Measurements from ENCODE around the gene CAT.

CAT gene

GRCh38 chr11:34438529-34439507 is at the start of gene CAT:
Gene CAT, plus strand, starts transcription at chr11:34438934. Its CDS starts 80 bp downstream, at chr11:34439014.
- peak; percentile 93 to 95 (median 93) for DNase-seq (ENCODE audit: low read depth in 3 of 3, low spot score in 1 of 3)

GRCh38 chr11:34394771-34395300 is 43.9 kb upstream of the CAT start:
- DNase-seq (ENCODE audit: low read depth in 3 of 3, low spot score in 1 of 3) = no peak

GRCh38 chr11:34395916-34396550 is 42.7 kb upstream of the CAT start:
- DNase-seq (ENCODE audit: low read depth in 3 of 3, low spot score in 1 of 3) = no peak

DNA sequence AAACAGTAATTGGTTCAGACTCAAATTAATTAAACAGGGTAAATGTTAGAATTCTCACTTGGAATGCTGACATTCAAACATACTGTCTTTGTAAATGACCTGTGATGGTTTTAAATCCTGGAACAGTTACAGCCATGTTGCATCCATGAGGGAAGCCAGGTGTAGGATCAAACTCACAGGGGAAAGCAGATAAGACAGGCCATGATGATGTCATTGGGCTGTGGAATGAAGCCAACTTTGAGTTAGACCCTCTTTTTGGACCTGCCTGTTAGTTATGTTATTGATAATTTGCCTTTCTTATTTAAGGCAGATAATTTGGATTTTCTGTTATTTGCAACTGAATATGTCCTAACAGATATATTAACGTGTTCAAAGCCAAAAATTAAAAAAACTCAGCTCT is 41.6 kb upstream of the CAT start:
- no peak for DNase-seq (ENCODE audit: low read depth in 3 of 3, low spot score in 1 of 3)

DNA sequence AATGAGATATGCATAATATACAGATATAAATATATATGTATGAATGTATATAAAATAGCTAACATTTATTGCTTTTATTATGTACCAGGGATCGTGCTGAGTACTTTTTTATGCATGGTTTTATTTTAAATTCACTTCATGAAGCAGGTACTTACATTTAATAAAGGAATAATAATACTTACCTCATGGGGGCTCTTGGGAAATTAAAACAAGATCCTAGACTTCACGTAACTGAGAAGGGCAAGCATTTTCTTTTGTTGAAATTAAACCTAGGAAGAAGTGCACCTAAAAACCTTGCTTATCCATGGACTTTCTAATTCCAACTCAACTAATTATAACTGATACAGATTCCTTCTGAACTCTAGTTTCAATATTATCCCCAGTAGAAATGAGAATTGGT is 40.9 kb upstream of the CAT start:
- DNase-seq (ENCODE audit: low read depth in 3 of 3, low spot score in 1 of 3) = no peak

GRCh38 chr11:34403431-34403830 is 35.3 kb upstream of the CAT start:
- no peak for DNase-seq (ENCODE audit: low read depth in 3 of 3, low spot score in 1 of 3)

DNA sequence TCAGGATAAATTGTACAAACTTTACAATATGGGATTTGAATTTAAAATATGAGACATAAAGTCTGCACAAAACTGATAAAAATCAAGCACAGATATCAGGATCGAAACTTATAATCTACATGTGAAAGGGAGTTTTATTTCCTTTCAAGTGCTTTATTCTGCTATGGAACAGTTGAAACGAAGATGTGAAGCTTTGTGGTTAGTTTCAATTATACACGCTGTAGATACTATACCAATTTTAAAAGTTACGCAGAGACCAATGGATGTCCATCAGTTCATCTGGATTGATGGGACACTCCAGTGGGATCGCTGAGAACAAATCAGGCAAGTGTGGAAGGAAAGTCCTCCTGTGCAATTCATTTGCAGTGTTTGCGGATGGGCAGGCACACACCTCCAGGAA is 34.5 kb upstream of the CAT start:
- no peak for DNase-seq (ENCODE audit: low read depth in 3 of 3, low spot score in 1 of 3)

GRCh38 chr11:34405079-34405858 is 33.5 kb upstream of the CAT start:
- DNase-seq (ENCODE audit: low read depth in 3 of 3, low spot score in 1 of 3) = no peak

- DNase-seq (ENCODE audit: low read depth in 3 of 3, low spot score in 1 of 3) = no peak
Observed at GRCh38 chr11:34406413-34406812, 32.3 kb upstream of the CAT start.

DNA sequence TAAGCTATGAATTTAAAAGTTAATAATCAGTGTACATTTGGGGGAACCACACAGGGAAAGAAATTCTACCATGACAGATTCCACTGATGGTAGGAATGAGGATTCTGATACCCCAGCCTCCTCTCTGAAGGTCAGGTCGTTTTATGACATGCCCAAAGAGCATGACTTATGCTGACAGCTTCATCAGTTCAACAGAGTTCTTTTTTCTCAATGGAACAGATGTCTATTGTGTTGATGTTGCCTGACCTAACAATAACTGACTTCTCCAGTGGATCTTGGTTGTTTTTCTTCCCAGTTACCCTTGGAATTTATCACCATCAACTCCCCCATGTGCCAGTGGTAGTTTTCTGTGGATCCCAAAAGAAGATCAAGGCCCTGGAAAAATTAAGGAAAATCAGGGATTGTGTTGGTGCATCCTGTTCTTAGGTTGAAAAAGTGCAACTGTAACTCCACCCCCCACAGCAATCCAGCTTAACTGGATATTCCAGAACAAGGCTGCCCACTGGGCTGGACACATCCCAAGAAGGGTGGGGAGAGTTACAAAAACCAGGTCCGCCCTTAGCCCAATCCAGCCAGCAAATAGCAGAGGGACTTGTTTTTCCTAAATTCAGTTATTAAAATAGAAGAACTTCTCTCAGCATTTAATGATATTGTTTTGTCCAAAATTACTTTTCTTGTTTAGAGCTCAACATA is 31.5 kb upstream of the CAT start:
- no peak for DNase-seq (ENCODE audit: low read depth in 3 of 3, low spot score in 1 of 3)

DNA sequence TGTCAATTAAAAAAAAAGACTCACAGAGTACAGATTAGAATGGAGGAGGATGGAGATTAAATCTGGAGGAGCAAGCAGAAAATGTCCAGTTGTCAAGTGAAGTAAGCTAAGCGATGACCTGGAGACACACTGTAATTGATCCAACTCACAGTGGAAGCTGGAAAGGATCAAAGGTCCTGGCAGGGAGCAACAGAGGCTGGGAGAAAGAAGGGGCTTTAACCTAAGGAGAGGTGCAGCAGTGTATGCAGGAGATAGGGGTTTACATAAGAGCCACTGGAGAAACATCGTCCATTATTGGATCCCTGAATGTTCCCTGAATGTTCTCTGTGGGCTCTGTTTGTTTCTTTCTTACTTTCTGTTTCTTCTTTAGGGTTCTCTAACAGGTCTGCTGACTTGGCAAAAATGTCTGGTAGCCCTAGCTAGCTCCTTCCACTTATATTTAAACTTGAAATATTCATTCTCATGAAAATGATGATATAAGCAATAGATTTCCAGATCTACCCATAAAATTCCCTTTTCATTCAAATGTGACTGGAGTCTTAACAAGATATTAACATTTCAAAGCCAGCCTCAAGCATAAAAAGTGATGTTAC is 30.1 kb upstream of the CAT start:
- DNase-seq (ENCODE audit: low read depth in 3 of 3, low spot score in 1 of 3) = no peak

DNA sequence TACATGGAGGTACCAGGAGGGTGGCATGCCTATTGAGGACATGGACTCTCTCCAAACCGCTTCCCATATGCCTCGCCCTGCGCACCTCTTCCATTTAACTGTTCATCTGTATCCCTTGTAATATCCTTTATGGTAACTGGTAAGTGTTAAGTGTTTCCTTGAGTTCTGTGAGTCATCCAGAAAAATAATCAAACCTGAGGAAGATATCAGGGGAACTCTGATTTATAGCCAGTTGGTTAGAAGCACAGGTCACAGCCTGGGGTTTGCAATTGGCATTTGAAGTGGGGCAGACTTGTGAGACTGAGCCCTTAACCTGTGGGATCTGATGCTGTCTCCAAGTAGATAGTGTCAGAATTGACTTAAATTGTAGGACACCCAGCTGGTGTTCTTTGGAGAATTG is 27.6 kb upstream of the CAT start:
- DNase-seq (ENCODE audit: low read depth in 3 of 3, low spot score in 1 of 3) = no peak

DNA sequence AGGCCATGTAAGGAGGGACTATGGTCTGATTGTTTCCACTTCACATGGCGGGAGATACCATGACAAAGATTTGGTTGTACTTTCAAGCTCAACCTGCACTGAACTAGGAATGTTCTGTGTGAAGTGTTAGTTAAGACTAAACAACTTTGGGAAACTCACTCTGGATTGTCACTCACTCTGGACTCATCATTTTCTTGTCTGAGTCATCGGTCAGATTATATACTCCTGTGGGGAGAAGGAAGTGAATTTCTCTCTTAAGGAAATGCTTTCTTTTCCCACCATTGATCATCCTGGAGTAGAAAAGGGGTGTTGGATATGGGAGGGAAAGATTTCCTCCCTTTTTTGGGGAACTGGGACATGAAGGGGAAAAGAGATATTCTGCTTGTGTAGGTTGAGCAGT is 26.9 kb upstream of the CAT start:
- no peak for DNase-seq (ENCODE audit: low read depth in 3 of 3, low spot score in 1 of 3)

DNA sequence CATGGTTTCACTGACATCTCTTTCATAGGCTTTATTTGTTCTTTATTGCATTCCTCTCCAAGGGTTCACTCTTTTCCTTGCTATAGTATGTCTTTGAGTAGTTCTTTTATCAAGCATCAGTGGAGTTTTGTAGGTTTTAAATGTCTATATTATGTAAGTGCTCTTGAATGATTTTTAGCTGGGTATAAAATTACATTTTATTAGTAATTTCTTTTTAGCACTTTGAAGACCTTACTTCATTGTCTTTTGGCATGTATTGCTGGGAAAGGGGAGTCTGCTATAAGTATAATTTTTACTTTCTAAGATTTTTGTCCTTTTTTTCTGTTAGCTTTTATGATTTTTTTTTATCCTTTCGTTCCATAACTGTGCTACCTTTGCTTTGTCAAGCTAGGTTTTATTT is 25.5 kb upstream of the CAT start:
- no peak for DNase-seq (ENCODE audit: low read depth in 3 of 3, low spot score in 1 of 3)

- DNase-seq (ENCODE audit: low read depth in 3 of 3, low spot score in 1 of 3) = no peak
Observed at GRCh38 chr11:34415538-34415937, 23.2 kb upstream of the CAT start.

DNA sequence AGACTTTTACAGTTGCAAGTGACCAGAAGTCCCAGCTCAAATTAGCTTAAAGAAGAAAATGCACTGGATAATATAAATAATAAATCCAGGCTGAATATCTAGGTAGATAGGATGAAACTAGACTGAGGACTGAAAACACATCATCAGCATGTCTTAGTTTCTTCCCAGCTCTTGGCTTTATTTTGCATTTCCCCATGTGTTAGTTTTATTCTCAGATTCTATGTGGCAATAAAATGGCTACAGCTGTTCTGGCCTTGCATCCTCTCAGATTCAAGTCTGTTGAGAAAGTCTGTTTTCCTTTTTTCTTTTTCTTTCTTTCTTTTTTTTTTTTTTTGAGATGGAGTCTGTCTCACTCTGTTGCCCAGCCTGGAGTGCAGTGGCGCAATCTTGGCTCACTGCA is 22.6 kb upstream of the CAT start:
- no peak for DNase-seq (ENCODE audit: low read depth in 3 of 3, low spot score in 1 of 3)

- no peak for DNase-seq (ENCODE audit: low read depth in 3 of 3, low spot score in 1 of 3)
Observed at GRCh38 chr11:34416766-34417165, 22.0 kb upstream of the CAT start.

- no peak for DNase-seq (ENCODE audit: low read depth in 3 of 3, low spot score in 1 of 3)
Observed at GRCh38 chr11:34417202-34417601, 21.5 kb upstream of the CAT start.

GRCh38 chr11:34419158-34419557 is 19.6 kb upstream of the CAT start:
- no peak for DNase-seq (ENCODE audit: low read depth in 3 of 3, low spot score in 1 of 3)

- no peak for DNase-seq (ENCODE audit: low read depth in 3 of 3, low spot score in 1 of 3)
Observed at GRCh38 chr11:34423300-34423699, 15.4 kb upstream of the CAT start.

Measured in stimulated activated CD4-positive, alpha-beta T cell treated with anti-CD3 and anti-CD28 coated beads, TNF-alpha, amount 100 ng/mL, for 1 hour (primary cell).